GM21528 (cell line): ENCODE data around the gene RARG.
"Not testable (repeated sequence)": the region's sequence is repeated elsewhere in the genome, so short reads cannot be mapped to it uniquely, and the experiment has no call there.

Experiments used
- ATAC-seq: cut with Tn5 transposase; IDR thresholded peaks from one replicate; pipeline ENCODE4 v1.9.1; 2021; ENCODE audit warnings: mild to moderate bottlenecking, moderate library complexity; ENCODE audit not compliant: unreplicated experiment, low FRiP score

Gene RARG

GRCh38 chr12:53212931-53213330 lies 19.1 kb downstream of the RARG start:
- no peak for ATAC-seq

GRCh38 chr12:53211476-53212381 lies 20.3 kb downstream of the RARG start:
- no peak for ATAC-seq

GRCh38 chr12:53210843-53211242 lies 21.2 kb downstream of the RARG start:
- no peak for ATAC-seq

GRCh38 chr12:53208877-53209463 lies 23.0 kb downstream of the RARG start:
- no peak for ATAC-seq

- no peak for ATAC-seq
These were observed 23.6 kb downstream of the RARG start for GRCh38 chr12:53208435-53208834.

- peak; percentile 45 for ATAC-seq
These were observed 25.0 kb downstream of the RARG start, which contains the start of gene ITGB7 for GRCh38 chr12:53207042-53207441. ITGB7 (minus strand) TSS chr12:53207251; CDS start chr12:53200443, 6,808 bp downstream.

- peak; percentile 62 for ATAC-seq
These were observed 26.1 kb downstream of the RARG start for GRCh38 chr12:53205747-53206419.

GRCh38 chr12:53204351-53204750 lies 27.7 kb downstream of the RARG start:
- no peak for ATAC-seq

- ATAC-seq: not testable (repeated sequence)
These were observed 29.7 kb downstream of the RARG start for GRCh38 chr12:53202316-53202715.

- no peak for ATAC-seq
These were observed 30.4 kb downstream of the RARG start for GRCh38 chr12:53201639-53202038.

GRCh38 chr12:53201177-53201541 lies 30.9 kb downstream of the RARG start:
- ATAC-seq: no peak

GRCh38 chr12:53200458-53201176 lies 31.4 kb downstream of the RARG start:
- ATAC-seq: peak; percentile 61

GRCh38 chr12:53200107-53200457 lies 31.9 kb downstream of the RARG start:
- ATAC-seq: peak; percentile 13

GRCh38 chr12:53199700-53200099 lies 32.3 kb downstream of the RARG start:
- ATAC-seq: no peak

- ATAC-seq: no peak
These were observed 33.4 kb downstream of the RARG start for GRCh38 chr12:53198486-53199110.

- ATAC-seq: no peak
These were observed 34.9 kb downstream of the RARG start for GRCh38 chr12:53197011-53197640.

- ATAC-seq: no peak
These were observed 35.5 kb downstream of the RARG start for GRCh38 chr12:53196486-53196885.

GRCh38 chr12:53195516-53196420 lies 36.2 kb downstream of the RARG start:
- no peak for ATAC-seq

GRCh38 chr12:53194973-53195372 lies 37.0 kb downstream of the RARG start:
- ATAC-seq: no peak
